Activated naive CD4-positive, alpha-beta T cell (primary cell): Measurements from ENCODE around the gene FAM153A.
"Not testable (repeated sequence)": the region's sequence is repeated elsewhere in the genome, so short reads cannot be mapped to it uniquely, and the experiment has no call there.

Experiments
- DNase-seq, 4 experiments: peaks; one replicate each; lab custom pipeline; 2025; lab: John Stamatoyannopoulos, UW

The FAM153A gene

DNA sequence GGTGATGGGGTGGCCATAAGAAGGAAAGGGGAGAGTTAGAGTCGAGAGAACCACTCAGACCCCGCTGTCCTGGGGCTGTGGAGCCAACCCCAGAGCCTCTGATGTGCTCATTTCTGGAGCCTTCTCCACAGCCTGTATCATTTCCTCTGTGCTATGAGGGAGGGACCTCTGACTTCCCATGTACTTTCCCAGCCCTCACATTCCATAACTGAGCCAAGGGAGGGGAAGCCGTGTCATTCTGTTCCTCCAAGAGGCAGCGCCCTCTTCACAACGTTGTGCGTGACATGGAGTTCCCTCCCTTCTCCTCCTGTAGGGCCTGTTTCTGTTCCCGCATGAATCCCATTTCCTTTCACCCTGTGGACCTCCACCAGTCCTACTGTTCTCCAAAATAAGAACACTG, 57.8 kb downstream of the FAM153A start:
- DNase-seq = not testable (repeated sequence)

DNA sequence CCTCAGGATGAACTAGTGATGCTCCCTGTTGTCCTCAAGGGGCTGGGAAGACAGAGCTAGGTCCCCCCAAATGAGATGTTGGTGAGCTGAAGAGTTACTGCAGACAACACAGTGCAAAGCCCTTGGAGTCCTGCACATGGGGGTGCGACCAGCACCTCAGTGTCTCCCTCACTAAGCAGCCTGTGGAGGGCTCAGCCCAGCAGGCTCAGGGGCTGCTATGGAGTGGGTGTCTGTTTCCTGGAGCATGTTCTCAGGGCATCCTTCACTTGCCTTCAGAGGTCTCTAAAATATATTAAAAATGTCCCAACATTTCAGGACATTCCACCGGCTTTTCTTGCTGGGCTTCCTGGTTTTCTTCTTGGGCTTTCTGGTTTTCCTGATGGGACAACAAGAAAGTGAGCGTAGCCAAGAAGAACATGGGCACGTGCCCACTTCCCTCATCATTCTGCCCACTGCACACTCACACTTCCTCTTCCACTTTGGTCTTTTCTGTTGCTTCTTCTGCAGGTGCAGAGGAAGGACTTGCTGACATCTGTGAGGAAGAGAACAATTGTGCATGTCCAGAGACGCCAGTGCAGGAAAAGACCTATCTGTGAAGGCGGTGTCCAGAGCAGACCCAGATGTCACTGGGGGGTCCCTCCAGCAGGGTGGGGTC, 58.7 kb downstream of the FAM153A start:
- DNase-seq = not testable (repeated sequence)

DNA sequence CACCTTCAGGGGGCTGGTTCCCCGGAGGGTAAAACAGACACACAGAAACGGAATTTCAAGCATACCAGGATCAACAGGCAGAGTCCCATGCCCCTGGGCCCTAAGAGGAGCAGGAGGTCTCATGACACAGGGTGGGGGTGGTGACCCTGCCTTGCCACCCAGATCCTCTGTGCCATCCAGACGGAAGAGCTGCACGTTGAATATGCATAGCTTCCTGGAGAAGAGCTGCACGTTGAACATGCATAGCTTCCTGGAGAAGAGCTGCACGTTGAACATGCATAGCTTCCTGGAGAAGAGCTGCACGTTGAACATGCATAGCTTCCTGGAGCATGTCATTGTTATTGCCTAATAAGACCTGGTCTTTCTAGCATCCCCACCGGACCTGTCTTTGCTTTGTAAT, 59.9 kb downstream of the FAM153A start:
- not testable (repeated sequence) for DNase-seq

DNA sequence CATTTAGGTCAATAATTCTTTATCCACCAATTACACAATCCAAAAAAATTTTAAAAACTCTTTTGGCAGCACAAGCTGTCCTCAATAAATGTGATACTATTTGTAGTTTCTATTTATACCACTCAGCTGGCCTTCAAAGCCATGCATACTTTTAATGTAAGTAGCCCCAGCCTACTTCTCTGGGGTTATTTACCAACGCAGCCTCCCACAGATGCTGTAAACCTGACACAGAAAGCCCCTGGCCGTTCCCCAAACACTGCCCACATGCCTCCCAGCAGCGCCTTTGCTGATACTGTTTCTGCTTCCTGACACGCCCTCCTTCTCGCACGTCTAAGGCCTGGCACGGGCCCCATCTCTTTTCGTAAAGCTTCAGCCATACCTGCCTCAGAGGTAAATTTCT, 62.7 kb downstream of the FAM153A start:
- DNase-seq = not testable (repeated sequence)

- DNase-seq = not testable (repeated sequence)
Observed at GRCh38 chr5:177715423-177715822, 67.3 kb downstream of the FAM153A start.

DNA sequence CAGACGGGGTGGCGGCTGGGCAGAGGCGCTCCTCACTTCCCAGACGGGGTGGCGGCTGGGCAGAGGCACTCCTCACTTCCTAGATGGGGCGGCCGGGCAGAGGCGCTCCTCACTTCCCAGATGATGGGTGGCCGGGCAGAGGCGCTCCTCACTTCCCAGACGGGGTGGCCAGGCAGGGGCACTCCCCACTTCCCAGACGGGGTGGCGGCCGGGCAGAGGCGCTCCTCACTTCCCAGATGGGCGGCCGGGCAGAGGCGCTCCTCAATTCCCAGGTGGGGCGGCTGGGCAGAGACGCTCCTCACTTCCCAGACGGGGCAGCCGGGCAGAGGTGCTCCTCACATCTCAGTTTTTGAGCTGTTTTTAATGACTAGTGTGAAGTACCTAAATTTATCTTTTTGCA, 86.6 kb downstream of the FAM153A start:
- DNase-seq = not testable (repeated sequence)

- DNase-seq = not testable (repeated sequence)
Observed at GRCh38 chr5:177695356-177695930, 87.3 kb downstream of the FAM153A start.

DNA sequence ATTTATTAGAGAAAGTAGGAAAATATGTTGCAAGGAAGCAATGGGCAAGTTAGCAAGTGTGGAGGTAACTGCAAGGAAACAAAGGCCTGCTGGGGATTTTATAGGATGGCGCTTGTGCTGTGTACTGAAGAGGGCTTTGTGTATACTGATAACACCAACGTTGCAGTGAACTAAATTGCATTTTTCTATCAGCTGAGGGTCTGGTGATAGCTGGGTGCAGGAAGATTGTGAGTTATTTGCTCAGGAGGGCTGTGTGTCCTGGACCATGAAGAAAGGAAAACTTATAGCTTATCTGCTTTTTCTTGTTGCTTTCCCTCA, 88.2 kb downstream of the FAM153A start:
- DNase-seq = not testable (repeated sequence)

DNA sequence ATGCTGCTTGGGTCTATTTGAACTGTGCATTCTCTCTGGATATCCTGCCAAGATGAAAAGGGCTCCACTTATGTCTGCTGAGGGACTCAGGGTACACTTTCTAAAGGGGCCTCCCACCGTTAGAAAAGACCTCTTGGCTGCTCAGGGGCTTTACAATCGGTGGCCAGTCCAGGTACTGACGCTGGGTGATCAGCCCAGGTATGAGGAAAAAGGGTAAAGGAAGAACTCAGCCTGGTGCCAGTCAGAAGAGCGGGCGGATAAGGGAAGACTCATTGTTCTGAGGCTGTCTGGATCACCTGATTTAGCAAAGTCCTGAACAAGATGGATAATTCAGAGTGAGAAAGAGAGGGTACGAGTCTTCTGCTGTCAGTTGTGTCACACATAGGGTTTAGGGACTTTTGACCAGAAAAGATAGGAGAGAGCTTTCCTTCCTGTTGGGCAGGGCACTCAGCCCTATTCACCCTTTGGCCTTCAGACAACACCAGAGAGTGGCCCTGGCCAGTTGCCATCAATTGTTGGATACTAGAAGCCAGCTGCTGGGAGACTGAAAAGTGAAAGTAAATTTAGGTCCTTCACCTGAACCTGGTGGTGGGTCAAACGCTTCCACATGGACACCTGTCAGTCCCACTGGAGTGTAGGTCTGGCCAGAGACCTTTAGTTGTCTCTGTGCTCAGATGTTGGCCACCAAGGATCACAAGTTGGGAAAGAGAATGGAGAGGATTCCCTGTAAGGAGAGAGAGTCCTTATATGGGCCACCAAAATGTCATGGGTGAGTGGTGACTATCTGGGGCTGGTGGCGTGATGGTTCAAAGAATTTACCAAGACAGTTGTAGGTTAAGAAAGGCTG, 88.8 kb downstream of the FAM153A start:
- not testable (repeated sequence) for DNase-seq

DNA sequence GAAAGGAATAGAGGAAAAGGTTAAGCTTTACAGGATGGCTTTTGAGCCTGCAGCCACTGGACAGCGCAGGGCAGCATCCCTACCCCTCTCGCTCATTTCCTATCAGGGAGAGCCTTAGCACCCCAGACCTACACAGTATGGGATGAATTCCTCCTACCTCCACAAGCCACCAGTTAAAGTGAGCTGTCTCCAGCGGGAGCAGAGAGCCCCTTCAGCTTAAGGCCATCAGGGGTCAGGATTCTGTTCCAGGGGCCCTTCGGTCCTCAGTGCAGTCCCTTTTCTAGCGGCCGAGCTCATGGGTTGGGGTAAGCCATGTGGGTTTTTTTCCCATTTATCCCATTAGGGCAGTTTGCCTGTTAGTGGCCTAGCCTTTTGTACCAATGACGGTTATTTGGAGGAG, 89.7 kb downstream of the FAM153A start:
- not testable (repeated sequence) for DNase-seq

GRCh38 chr5:177692507-177692906, 90.2 kb downstream of the FAM153A start:
- DNase-seq = not testable (repeated sequence)

- not testable (repeated sequence) for DNase-seq
Observed at GRCh38 chr5:177689011-177689610, 93.6 kb downstream of the FAM153A start.

DNA sequence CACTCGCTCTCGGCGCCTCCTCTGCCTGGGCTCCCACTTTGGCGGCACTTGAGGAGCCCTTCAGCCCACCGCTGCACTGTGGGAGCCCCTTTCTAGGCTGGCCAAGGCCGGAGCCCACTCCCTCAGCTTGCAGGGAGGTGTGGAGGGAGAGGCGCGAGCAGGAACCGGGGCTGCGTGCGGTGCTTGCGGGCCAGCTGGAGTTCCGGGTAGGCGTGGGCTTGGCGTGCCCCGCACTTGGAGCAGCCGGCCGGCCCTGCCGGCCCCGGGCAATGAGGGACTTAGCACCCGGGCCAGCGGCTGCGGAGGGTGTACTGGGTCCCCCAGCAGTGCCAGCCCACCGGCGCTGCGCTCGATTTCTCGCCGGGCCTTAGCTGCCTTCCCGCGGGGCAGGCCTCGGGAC, 94.6 kb downstream of the FAM153A start:
- not testable (repeated sequence) for DNase-seq

DNA sequence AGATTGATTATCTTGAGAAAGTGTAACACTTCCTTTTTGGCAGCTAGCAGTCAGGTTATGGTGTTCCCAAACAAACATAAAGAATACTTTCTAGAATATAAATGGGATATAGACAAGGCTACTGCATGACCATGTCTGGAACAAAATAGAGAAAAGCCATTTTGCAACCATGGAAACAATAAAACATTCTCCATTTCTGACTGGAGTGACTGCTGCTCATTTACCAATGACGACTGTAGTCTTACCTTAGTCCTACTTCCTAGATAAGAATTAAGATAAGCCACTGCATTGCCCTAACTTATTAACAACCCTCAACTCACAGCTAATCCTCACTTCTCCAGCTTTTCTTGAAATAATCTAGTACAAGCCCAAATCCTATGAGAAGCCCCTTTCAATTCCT, 100.8 kb downstream of the FAM153A start:
- not testable (repeated sequence) for DNase-seq
